Testis (tissue), 3 donors: Measurements from ENCODE around the gene S100A1. TPM values are rescaled to one million over a fixed set of nuclear protein-coding genes. Genes with fewer than 3 reads are reported as not detected.

Experiments used
- DNase-seq: peaks from one replicate; pipeline ENCODE4 v3.0.0-alpha.2; 2019
- H3K27ac ChIP-seq, 2 donors: fragments of 200-600 bp; sonication (generic); one replicate each; pipeline ENCODE4 v1.5.1; 2019
- H3K27me3 ChIP-seq: fragments of 200-600 bp; sonication (generic); one replicate; pipeline ENCODE4 v1.5.1; 2019
- H3K36me3 ChIP-seq: fragments of 200-600 bp; sonication (generic); one replicate; pipeline ENCODE4 v1.5.1; 2017; ENCODE audit warnings: low read depth; ENCODE audit errors: missing control alignments
- H3K4me1 ChIP-seq: fragments of 200-600 bp; sonication (generic); one replicate; pipeline ENCODE4 v1.5.1; 2019
- H3K4me3 ChIP-seq, 2 donors: fragments of 200-600 bp; sonication (generic); one replicate each; pipeline ENCODE4 v1.5.1; 2017 to 2019
- H3K9me3 ChIP-seq: fragments of 200-600 bp; sonication (generic); one replicate; pipeline ENCODE4 v1.5.1; 2017
- CTCF ChIP-seq, 3 experiments: fragments of 450-650 bp in 2 of 3; fragments of 200-600 bp in 1 of 3; sonication (generic) in 1 of 3; IDR thresholded peaks; one replicate each; pipeline ENCODE4 v1.5.1; 2016 to 2019; ENCODE audit warnings: antibody characterized with exemption in 3 of 3, mild to moderate bottlenecking in 2 of 3, moderate library complexity in 1 of 3
- POLR2A ChIP-seq: fragments of 450-650 bp; IDR thresholded peaks from one replicate; pipeline ENCODE4 v1.6.1; 2017; ENCODE audit warnings: antibody characterized with exemption, mild to moderate bottlenecking, moderate library complexity
- WGBS, 2 donors: methylation state at CpG; one replicate each; pipeline ENCODE4 v1.1.5; 2018; 5-methylcytosine and 5-hydroxymethylcytosine counted together
- intact Hi-C: fragments of 100-400 bp; cut with DNase I; formaldehyde crosslinking; loops from one replicate; pipeline ENCODE4 v1.15.1; 2023; ENCODE audit warnings: low total_unique reads
- polyA plus RNA-seq: library from polyadenylated mRNA; stranded (reverse); fragments of 350-450 nt; fragmentation: Illumina TruSeq; extraction: RNeasy Lipid Tissue Mini Kit (QIAGEN cat#74804); gene quantifications from one replicate; pipeline ENCODE4 v1.2.3, GENCODE V29; 2014; ENCODE audit warnings: low read depth, low replicate concordance; ENCODE audit not compliant: insufficient read depth
- total RNA-seq, 2 donors: library from RNA; depleted of rRNA; stranded (reverse); fragments of >200 nt; gene quantifications; one replicate each; pipeline ENCODE4 v1.2.3, GENCODE V29; 2016

S100A1 gene
- total and polyA plus RNA-seq, 3 donors from 2014 or later, result 8.2 to 29.8 (median 24.0) TPM

- Histone ChIP-seq H3K9me3 (no peaks in the 10 kb centered on the region), H3K36me3 (no peaks in the 10 kb centered on the region), H3K27ac (peak overlapping the region in 1 of 2 donors; percentile 64), H3K4me1 (peaks cover 17% of the 10 kb centered on the region), H3K4me3 (no peak overlapping the region), H3K27me3 (no peaks in the 10 kb centered on the region)
- TF ChIP-seq POLR2A (no peak), CTCF (IDR thresholded peaks at IDR 0.05) (no peak)
- 50 to 54% methylated on average over 2 of the region's 2 CpGs for WGBS, 2 donors
- intact Hi-C loops, result no loop called here
- DNase-seq, result no peak
Measured at GRCh38 chr1:153647346-153647714, 19.1 kb downstream of the S100A1 start.

GRCh38 chr1:153648000-153648643 is 19.9 kb downstream of the S100A1 start:
- Histone ChIP-seq H3K4me1 (peaks cover 15% of the 10 kb centered on the region), H3K27me3 (no peaks in the 10 kb centered on the region), H3K27ac (peak overlapping the region in 1 of 2 donors; percentile 64), H3K9me3 (no peaks in the 10 kb centered on the region), H3K4me3 (no peak overlapping the region), H3K36me3 (no peaks in the 10 kb centered on the region)
- WGBS, 2 donors, result 81 to 85% methylated on average over 10 of the region's 10 CpGs
- DNase-seq, result no peak
- intact Hi-C loops, result no loop called here
- no peak for TF ChIP-seq POLR2A
- TF ChIP-seq CTCF (IDR thresholded peaks at IDR 0.05), result no peak

- no peak for DNase-seq
- Histone ChIP-seq H3K4me1 (peaks cover 6% of the 10 kb centered on the region), H3K36me3 (no peaks in the 10 kb centered on the region), H3K27ac (no peak overlapping the region), H3K4me3 (no peak overlapping the region), H3K9me3 (no peaks in the 10 kb centered on the region), H3K27me3 (no peaks in the 10 kb centered on the region)
- intact Hi-C loops, result no loop called here
- TF ChIP-seq CTCF (IDR thresholded peaks at IDR 0.05) (no peak), POLR2A (no peak)
- 43 to 67% methylated on average over 3 of the region's 3 CpGs for WGBS, 2 donors
Measured at GRCh38 chr1:153649137-153649862, 21.1 kb downstream of the S100A1 start.

- WGBS, 2 donors, result 83 to 91% methylated on average over 2 of the region's 2 CpGs
- Histone ChIP-seq H3K4me1 (peaks cover under 1% of the 10 kb centered on the region), H3K36me3 (no peaks in the 10 kb centered on the region), H3K4me3 (no peak overlapping the region), H3K9me3 (no peaks in the 10 kb centered on the region), H3K27me3 (no peaks in the 10 kb centered on the region), H3K27ac (no peak overlapping the region)
- DNase-seq, result no peak
- intact Hi-C loops, result no loop called here
- TF ChIP-seq CTCF (IDR thresholded peaks at IDR 0.05), result no peak
- no peak for TF ChIP-seq POLR2A
Measured at GRCh38 chr1:153649863-153650235, 21.6 kb downstream of the S100A1 start.
